Psoas muscle (tissue), 8 donors: ENCODE data around the gene PCCA. TPM values are rescaled to one million over a fixed set of nuclear protein-coding genes. Genes with fewer than 3 reads are reported as not detected.

Experiments
- ATAC-seq, 4 donors: fragments of 200-7000 bp; cut with Tn5 transposase; one replicate each; pipeline ENCODE4 v1.9.1; 2020; ENCODE audit warnings: moderate library complexity in 3 of 4, mild to moderate bottlenecking in 2 of 4
- DNase-seq, 2 donors: peaks; one replicate each; pipeline ENCODE4 v3.0.0-alpha.2; 2020
- H3K27ac ChIP-seq: fragments of 200-600 bp; one replicate; pipeline ENCODE4 v1.8.0; 2022
- H3K27me3 ChIP-seq, 3 donors: fragments of 200-600 bp in 1 of 3; one replicate each; pipeline versions ENCODE4 v1.6.1 to v1.8.0; 2013 to 2022; ENCODE audit warnings: low read length in 2 of 3, mild to moderate bottlenecking in 2 of 3, moderate library complexity in 1 of 3; ENCODE audit not compliant: insufficient read depth in 3 of 3
- H3K36me3 ChIP-seq, 2 donors: fragments of 200-600 bp in 1 of 2; one replicate each; pipeline versions ENCODE4 v1.6.1 to v1.8.0; 2013 to 2022; ENCODE audit warnings: low read depth in 1 of 2, mild to moderate bottlenecking in 1 of 2, moderate library complexity in 1 of 2; ENCODE audit not compliant: insufficient read depth in 1 of 2
- H3K4me1 ChIP-seq: fragments of 200-600 bp; one replicate; pipeline ENCODE4 v1.8.0; 2022
- H3K4me3 ChIP-seq: fragments of 200-600 bp; one replicate; pipeline ENCODE4 v1.8.0; 2022; ENCODE audit warnings: mild to moderate bottlenecking
- H3K9me3 ChIP-seq: fragments of 200-600 bp; one replicate; pipeline ENCODE4 v1.8.0; 2022
- WGBS, 3 donors: extraction: QIAGEN DNeasy Blood & Tissue Kit; methylation state at CpG; one replicate each; pipeline versions ENCODE4 v1.1.6 to v1.1.7; 2013; 5-methylcytosine and 5-hydroxymethylcytosine counted together
- intact Hi-C, 2 donors: fragments of 100-400 bp; cut with DNase I; formaldehyde crosslinking; loops; one replicate each; pipeline versions ENCODE4 v1.11.0 to v1.14.2; 2022
- polyA plus RNA-seq, 3 donors: library from polyadenylated mRNA; stranded (reverse); fragments of 200-250 nt; gene quantifications; one replicate each; pipeline ENCODE4 v1.2.3, GENCODE V29; 2013
- total RNA-seq, 4 donors: library from RNA; stranded (reverse); fragmentation: NEBNext Ultra II Directional in 2 of 4; extraction: Animal tissue kit (Norgen Biotek cat#: 25700) in 2 of 4; gene quantifications; one replicate each; pipeline versions ENCODE4 v1.2.1 to v1.2.4, GENCODE V29; 2021 to 2023
- TF ChIP-seq, protein P1 (sequence below): fragments of 200-600 bp; IDR thresholded peaks from one replicate; pipeline ENCODE4 v1.8.0; 2022; ENCODE audit warnings: antibody characterized with exemption
- donor health status: healthy with polysubstance abuse.
- donor health status: DM: no; HTN: no; CAD: no; lungs with moderate emphysema.
- donor health status: Bipolar disorder and iron deficiency.
- donor health status: healthy.
- donor health status: DM: yes; HTN: yes; CAD: no.
- donor health status: DM: no; HTN: no; CAD: no.
- donor health status: DM: no; HTN: no; CAD: no.
- donor health status: DM: yes; HTN: yes; CAD: no.

PCCA gene
- total and polyA plus RNA-seq, 7 donors: 6.2 to 23.9 (median 13.3) TPM

DNA sequence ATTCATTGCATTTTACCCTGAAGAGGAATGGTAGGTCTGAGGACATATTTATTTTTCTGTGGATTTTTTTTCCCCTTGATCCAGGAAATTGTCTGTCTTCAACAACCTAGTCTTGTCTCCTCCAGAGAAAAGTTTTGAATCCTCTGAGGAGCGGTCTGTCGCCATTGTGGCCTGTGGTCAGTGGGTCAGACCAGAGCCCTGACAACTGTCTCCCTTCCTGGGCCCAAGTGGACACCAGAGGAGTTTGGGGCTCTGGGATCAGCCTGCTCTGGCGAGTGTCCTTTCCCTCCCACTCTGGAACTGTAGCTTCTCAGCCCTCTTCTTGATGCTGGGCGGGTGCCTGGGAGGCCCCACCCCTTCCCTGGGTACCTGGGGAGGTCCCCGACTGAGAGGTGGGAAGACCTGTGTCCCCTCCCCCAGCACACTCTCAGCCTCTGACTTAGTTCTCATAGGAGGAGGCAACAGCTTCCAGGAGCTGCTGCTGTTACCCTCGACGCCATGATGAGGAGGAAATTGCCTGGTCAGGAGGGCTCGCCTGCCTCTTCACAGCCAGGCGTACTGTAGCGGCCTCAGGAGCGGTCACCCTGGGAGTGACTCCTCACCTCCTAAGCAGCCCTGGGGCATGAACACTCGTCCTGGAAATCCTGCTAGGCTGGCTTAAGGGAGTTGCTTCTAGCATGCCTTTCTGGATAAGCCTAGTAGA, 389.4 kb downstream of the PCCA start:
- no peaks in the 10 kb centered on the region for H3K9me3 ChIP-seq
- no peak overlapping the region for H3K27ac ChIP-seq
- H3K27me3 ChIP-seq: no peaks in the 10 kb centered on the region
- ATAC-seq (no peak), DNase-seq (no peak)
- TF ChIP-seq, protein P1, sequence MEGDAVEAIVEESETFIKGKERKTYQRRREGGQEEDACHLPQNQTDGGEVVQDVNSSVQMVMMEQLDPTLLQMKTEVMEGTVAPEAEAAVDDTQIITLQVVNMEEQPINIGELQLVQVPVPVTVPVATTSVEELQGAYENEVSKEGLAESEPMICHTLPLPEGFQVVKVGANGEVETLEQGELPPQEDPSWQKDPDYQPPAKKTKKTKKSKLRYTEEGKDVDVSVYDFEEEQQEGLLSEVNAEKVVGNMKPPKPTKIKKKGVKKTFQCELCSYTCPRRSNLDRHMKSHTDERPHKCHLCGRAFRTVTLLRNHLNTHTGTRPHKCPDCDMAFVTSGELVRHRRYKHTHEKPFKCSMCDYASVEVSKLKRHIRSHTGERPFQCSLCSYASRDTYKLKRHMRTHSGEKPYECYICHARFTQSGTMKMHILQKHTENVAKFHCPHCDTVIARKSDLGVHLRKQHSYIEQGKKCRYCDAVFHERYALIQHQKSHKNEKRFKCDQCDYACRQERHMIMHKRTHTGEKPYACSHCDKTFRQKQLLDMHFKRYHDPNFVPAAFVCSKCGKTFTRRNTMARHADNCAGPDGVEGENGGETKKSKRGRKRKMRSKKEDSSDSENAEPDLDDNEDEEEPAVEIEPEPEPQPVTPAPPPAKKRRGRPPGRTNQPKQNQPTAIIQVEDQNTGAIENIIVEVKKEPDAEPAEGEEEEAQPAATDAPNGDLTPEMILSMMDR: no peak
- no peak overlapping the region for H3K4me3 ChIP-seq
- H3K36me3 ChIP-seq: no peaks in the 10 kb centered on the region
- WGBS, 3 donors: 91 to 94% (median 94%) methylated on average over 12 of the region's 12 CpGs
- intact Hi-C loops: no loop called here
- no peaks in the 10 kb centered on the region for H3K4me1 ChIP-seq

DNA sequence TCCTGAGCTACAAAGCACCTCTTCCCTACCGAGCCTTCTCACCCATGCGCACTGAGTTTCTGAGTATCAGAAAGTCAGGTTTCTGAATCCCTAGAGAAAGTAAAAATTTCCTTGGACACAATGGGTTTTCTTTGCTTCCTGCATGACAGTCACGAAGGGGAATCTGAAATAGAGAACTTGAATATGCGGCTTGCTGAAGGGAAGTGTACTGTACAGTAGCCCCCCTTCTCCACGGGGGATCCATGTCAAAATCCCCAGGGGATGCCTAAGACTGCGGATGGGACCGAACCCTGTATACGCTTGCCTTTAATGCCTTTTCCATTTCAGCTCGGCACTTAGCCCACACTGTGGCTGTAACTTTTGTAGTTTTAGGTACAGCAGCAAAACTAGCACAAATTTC, 391.8 kb downstream of the PCCA start:
- WGBS, 3 donors: 80 to 84% (median 83%) methylated on average over 9 of the region's 9 CpGs
- ATAC-seq (no peak), DNase-seq (no peak)
- no peaks in the 10 kb centered on the region for H3K4me1 ChIP-seq
- no peak overlapping the region for H3K27ac ChIP-seq
- TF ChIP-seq, protein P1: no peak
- H3K4me3 ChIP-seq: no peak overlapping the region
- intact Hi-C loops: no loop called here
- H3K36me3 ChIP-seq: no peaks in the 10 kb centered on the region
- H3K27me3 ChIP-seq: no peaks in the 10 kb centered on the region
- no peaks in the 10 kb centered on the region for H3K9me3 ChIP-seq

DNA sequence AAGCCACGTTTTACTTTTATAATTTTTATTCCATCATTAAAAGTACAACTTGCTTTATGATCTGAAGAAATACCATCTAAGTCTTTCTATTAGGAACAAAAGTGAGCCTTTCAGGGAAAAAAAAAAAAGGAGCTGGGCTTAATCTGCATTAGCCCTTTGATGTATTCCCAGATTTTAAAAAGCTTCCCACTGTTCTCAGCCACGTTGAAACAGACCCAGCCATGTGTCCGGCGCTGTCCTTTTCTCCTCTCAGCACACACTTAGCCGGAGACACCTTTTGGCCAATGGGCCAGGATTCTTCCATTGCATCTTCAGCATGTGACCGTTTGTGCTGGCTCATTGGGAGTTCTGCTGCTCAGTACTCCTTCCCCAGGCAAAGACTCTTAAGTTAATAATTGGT, 394.2 kb downstream of the PCCA start:
- Histone ChIP-seq H3K27ac (no peak overlapping the region), H3K36me3 (no peaks in the 10 kb centered on the region), H3K27me3 (no peaks in the 10 kb centered on the region), H3K4me1 (no peaks in the 10 kb centered on the region), H3K9me3 (no peaks in the 10 kb centered on the region), H3K4me3 (no peak overlapping the region)
- DNase-seq: no peak
- TF ChIP-seq, protein P1: no peak
- ATAC-seq: no peak
- intact Hi-C loops: no loop called here
- 71 to 77% (median 74%) methylated on average over 6 of the region's 6 CpGs for WGBS, 3 donors

DNA sequence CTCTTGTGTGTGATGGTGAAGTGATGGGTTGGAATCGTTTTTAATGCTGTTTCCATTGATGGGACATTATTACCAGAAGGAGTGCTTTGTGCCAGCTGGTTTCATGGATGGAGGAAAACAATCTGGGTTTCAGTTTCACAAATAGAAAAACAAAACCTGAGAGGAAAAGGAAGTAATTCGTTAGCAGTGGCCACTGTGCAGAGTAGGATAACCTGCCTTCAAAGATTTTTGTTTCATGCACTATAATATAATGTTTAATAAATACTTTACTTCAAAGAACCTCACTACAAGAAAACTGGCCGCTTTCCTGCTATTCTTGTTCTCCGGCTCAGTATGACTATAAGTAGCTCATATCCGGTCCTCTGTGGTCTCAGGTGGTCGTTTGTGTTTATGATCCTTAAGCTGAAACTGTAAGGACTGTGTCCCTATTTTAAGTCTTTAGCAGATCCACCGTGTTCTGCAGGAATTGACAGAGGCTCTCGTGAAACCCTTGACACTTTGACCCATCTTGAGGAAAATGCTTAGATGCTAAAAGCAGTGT, 395.0 kb downstream of the PCCA start:
- no peak for ATAC-seq
- 37 to 49% (median 46%) methylated on average over 8 of the region's 8 CpGs for WGBS, 3 donors

More for the DNA sequence above, 395.0 kb downstream of the PCCA start:
- H3K4me1 ChIP-seq: no peaks in the 10 kb centered on the region
- no peaks in the 10 kb centered on the region for H3K27me3 ChIP-seq
- no peaks in the 10 kb centered on the region for H3K36me3 ChIP-seq
- H3K9me3 ChIP-seq: no peaks in the 10 kb centered on the region
- no peak overlapping the region for H3K27ac ChIP-seq
- no peak for DNase-seq
- intact Hi-C loops: no loop called here
- H3K4me3 ChIP-seq: no peak overlapping the region
- TF ChIP-seq, protein P1: no peak
